CD4-positive, CD25-positive, alpha-beta regulatory T cell (primary cell): Measurements from ENCODE around the gene ARHGAP1. TPM values are rescaled to one million over a fixed set of nuclear protein-coding genes. Genes with fewer than 3 reads are reported as not detected.

Experiments
- ATAC-seq, 2 donors: fragments of 150-1000 bp; cut with Tn5 transposase; one replicate each; pipeline ENCODE4 v1.10.0; 2021; ENCODE audit warnings: low read depth in 2 of 2, moderate number of reproducible peaks in 2 of 2, moderate library complexity in 1 of 2
- DNase-seq, 3 donors: peaks; one replicate each; pipeline versions ENCODE4 v3.0.0 to v3.0.0-alpha.2; 2012 to 2022; ENCODE audit warnings: mixed read lengths in 1 of 3
- H3K27ac ChIP-seq: one replicate; pipeline ENCODE4 v1.7.0; 2013; ENCODE audit warnings: mild to moderate bottlenecking, low read length; ENCODE audit not compliant: insufficient read depth, poor library complexity, severe bottlenecking
- H3K27me3 ChIP-seq: one replicate; pipeline ENCODE4 v1.7.0; 2013; ENCODE audit warnings: low read length; ENCODE audit not compliant: control insufficient read depth, insufficient read depth
- H3K36me3 ChIP-seq: one replicate; pipeline ENCODE4 v1.7.0; 2013; ENCODE audit warnings: mild to moderate bottlenecking, low read length, moderate library complexity; ENCODE audit not compliant: control insufficient read depth, insufficient read depth
- H3K4me1 ChIP-seq: 2 replicates; pipeline ENCODE4 v1.7.0; 2013; ENCODE audit warnings: mild to moderate bottlenecking, low read length; ENCODE audit not compliant: insufficient read depth, control insufficient read depth, poor library complexity, severe bottlenecking
- H3K4me3 ChIP-seq: one replicate; pipeline ENCODE4 v1.7.0; 2013; ENCODE audit warnings: low read depth, mild to moderate bottlenecking, low read length, moderate library complexity
- H3K9me3 ChIP-seq, 2 experiments: 1 replicate in 1 of 2; 2 replicates in 1 of 2; pipeline ENCODE4 v1.7.0; 2013; ENCODE audit warnings: low read length in 2 of 2, mild to moderate bottlenecking in 1 of 2, moderate library complexity in 1 of 2; ENCODE audit not compliant: control insufficient read depth in 2 of 2
- H3K27ac Mint-ChIP-seq, 3 donors: one replicate each; pipeline ENCODE4 v1.8.0; 2020 to 2022; ENCODE audit warnings: mild to moderate bottlenecking in 3 of 3, mixed read lengths in 3 of 3, moderate library complexity in 2 of 3
- H3K27me3 Mint-ChIP-seq: one replicate; pipeline ENCODE4 v1.8.0; 2022; ENCODE audit warnings: mild to moderate bottlenecking, mixed read lengths
- H3K36me3 Mint-ChIP-seq: one replicate; pipeline ENCODE4 v1.8.0; 2020; ENCODE audit warnings: mixed read lengths
- H3K4me1 Mint-ChIP-seq, 4 donors: one replicate each; pipeline ENCODE4 v1.8.0; 2020 to 2022; ENCODE audit warnings: mixed read lengths in 4 of 4, mild to moderate bottlenecking in 1 of 4
- H3K4me3 Mint-ChIP-seq, 4 donors: one replicate each; pipeline ENCODE4 v1.8.0; 2020 to 2022; ENCODE audit warnings: mild to moderate bottlenecking in 4 of 4, mixed read lengths in 4 of 4, moderate library complexity in 3 of 4
- H3K9me3 Mint-ChIP-seq, 7 donors: one replicate each; pipeline ENCODE4 v1.8.0; 2020 to 2022; ENCODE audit warnings: mixed read lengths in 7 of 7, mild to moderate bottlenecking in 3 of 7, moderate library complexity in 2 of 7
- polyA plus RNA-seq, 4 donors: library from polyadenylated mRNA; unstranded; fragments of 300-500 nt; fragmentation: Illumina TruSeq; gene quantifications; one replicate each; pipeline ENCODE4 v1.2.3, GENCODE V29; 2021
- total RNA-seq: library from RNA; stranded (reverse); gene quantifications from one replicate; pipeline ENCODE4 v1.2.3, GENCODE V29; 2022

The ARHGAP1 gene
- total and polyA plus RNA-seq, 5 donors from 2014 or later: 46.6 to 72.5 (median 52.4) TPM

- no peak overlapping the region for H3K27ac Mint-ChIP-seq
Observed at GRCh38 chr11:46658259-46658658, 42.2 kb downstream of the ARHGAP1 start.

GRCh38 chr11:46657186-46657585 is 43.2 kb downstream of the ARHGAP1 start:
- peaks cover 38% of the 10 kb centered on the region for H3K36me3 Mint-ChIP-seq
- peak overlapping the region in 1 of 3 donors; percentile 34 for H3K27ac Mint-ChIP-seq

More at GRCh38 chr11:46658259-46658658, 42.2 kb downstream of the ARHGAP1 start:
- Histone ChIP-seq H3K27me3 (no peaks in the 10 kb centered on the region), H3K4me3 (no peak overlapping the region), H3K4me1 (no peaks in the 10 kb centered on the region), H3K9me3 (no peaks in the 10 kb centered on the region), H3K27ac (no peak overlapping the region), H3K36me3 (peaks cover 74% of the 10 kb centered on the region)
- Mint-ChIP-seq H3K36me3 (peaks cover 44% of the 10 kb centered on the region), H3K4me1 (peaks cover 0 to 2% (median 0%) of the 10 kb centered on the region in 4 donors), H3K27me3 (no peaks in the 10 kb centered on the region), H3K4me3 (no peak overlapping the region), H3K9me3 (no peaks in the 10 kb centered on the region)
- ATAC-seq: no peak
- no peak for DNase-seq

GRCh38 chr11:46655631-46656030 is 44.8 kb downstream of the ARHGAP1 start:
- H3K4me1 Mint-ChIP-seq: peaks cover 0 to 6% (median under 1%) of the 10 kb centered on the region in 4 donors
- H3K36me3 Mint-ChIP-seq: peaks cover 46% of the 10 kb centered on the region
- no peak overlapping the region for H3K4me3 Mint-ChIP-seq
- H3K27me3 Mint-ChIP-seq: no peaks in the 10 kb centered on the region
- no peak overlapping the region for H3K4me3 ChIP-seq
- H3K9me3 ChIP-seq: no peaks in the 10 kb centered on the region
- no peaks in the 10 kb centered on the region for H3K4me1 ChIP-seq
- DNase-seq (no peak), ATAC-seq (no peak)
- no peaks in the 10 kb centered on the region for H3K27me3 ChIP-seq
- no peak overlapping the region for H3K27ac ChIP-seq
- peaks cover 85% of the 10 kb centered on the region for H3K36me3 ChIP-seq
- H3K27ac Mint-ChIP-seq: peak overlapping the region in 1 of 3 donors; percentile 43
- no peaks in the 10 kb centered on the region for H3K9me3 Mint-ChIP-seq

More at GRCh38 chr11:46657186-46657585, 43.2 kb downstream of the ARHGAP1 start:
- Histone ChIP-seq H3K4me3 (no peak overlapping the region), H3K36me3 (peaks cover 76% of the 10 kb centered on the region), H3K27ac (no peak overlapping the region), H3K9me3 (no peaks in the 10 kb centered on the region), H3K27me3 (no peaks in the 10 kb centered on the region), H3K4me1 (no peaks in the 10 kb centered on the region)
- no peaks in the 10 kb centered on the region for H3K27me3 Mint-ChIP-seq
- H3K9me3 Mint-ChIP-seq: no peaks in the 10 kb centered on the region
- H3K4me1 Mint-ChIP-seq: peaks cover 0 to 2% (median 0%) of the 10 kb centered on the region in 4 donors
- DNase-seq (no peak), ATAC-seq (no peak)
- no peak overlapping the region for H3K4me3 Mint-ChIP-seq

- no peak overlapping the region for H3K4me3 Mint-ChIP-seq
- ATAC-seq (no peak), DNase-seq (no peak)
- no peaks in the 10 kb centered on the region for H3K9me3 Mint-ChIP-seq
- peaks cover 0 to 6% (median 3%) of the 10 kb centered on the region in 4 donors for H3K4me1 Mint-ChIP-seq
- peaks cover 32% of the 10 kb centered on the region for H3K36me3 Mint-ChIP-seq
- Histone ChIP-seq H3K36me3 (peaks cover 91% of the 10 kb centered on the region), H3K9me3 (no peaks in the 10 kb centered on the region), H3K27me3 (no peaks in the 10 kb centered on the region), H3K4me1 (no peaks in the 10 kb centered on the region), H3K4me3 (no peak overlapping the region), H3K27ac (no peak overlapping the region)
- H3K27me3 Mint-ChIP-seq: no peaks in the 10 kb centered on the region
- peak overlapping the region in 1 of 3 donors; percentile 46 for H3K27ac Mint-ChIP-seq
Observed at GRCh38 chr11:46649180-46649738, 51.2 kb downstream of the ARHGAP1 start.

DNA sequence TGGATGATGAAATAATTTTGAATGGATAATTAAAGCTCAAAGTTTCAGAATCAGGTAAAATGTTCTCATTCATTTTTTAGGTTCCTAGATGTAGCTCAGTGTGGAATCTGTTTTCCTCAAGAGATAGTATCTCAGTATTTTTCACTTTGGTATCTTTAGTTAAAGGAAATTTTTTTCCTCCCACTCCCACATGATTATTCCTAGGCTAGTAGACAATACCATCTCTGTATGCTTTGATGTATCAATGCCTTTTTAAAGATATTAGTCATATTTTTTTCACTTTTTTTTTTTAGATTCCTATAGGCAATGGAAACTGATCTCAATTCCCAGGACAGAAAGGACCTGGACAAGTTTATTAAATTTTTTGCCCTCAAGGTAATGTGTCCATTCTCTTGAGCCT is 56.4 kb downstream of the ARHGAP1 start:
- H3K36me3 Mint-ChIP-seq: peaks cover 34% of the 10 kb centered on the region
- H3K4me3 ChIP-seq: no peak overlapping the region
- ATAC-seq (no peak), DNase-seq (no peak)
- H3K9me3 ChIP-seq: no peaks in the 10 kb centered on the region
- no peaks in the 10 kb centered on the region for H3K27me3 Mint-ChIP-seq
- H3K9me3 Mint-ChIP-seq: peaks cover 0 to 2% (median 0%) of the 10 kb centered on the region in 7 donors
- H3K27me3 ChIP-seq: no peaks in the 10 kb centered on the region
- H3K27ac ChIP-seq: no peak overlapping the region
- peaks cover 67% of the 10 kb centered on the region for H3K36me3 ChIP-seq
- H3K27ac Mint-ChIP-seq: no peak overlapping the region
- H3K4me1 Mint-ChIP-seq: peaks cover 11 to 26% (median 15%) of the 10 kb centered on the region in 4 donors
- no peaks in the 10 kb centered on the region for H3K4me1 ChIP-seq
- no peak overlapping the region for H3K4me3 Mint-ChIP-seq

- Mint-ChIP-seq H3K4me1 (peaks cover 11 to 30% (median 17%) of the 10 kb centered on the region in 4 donors), H3K4me3 (no peak overlapping the region), H3K27me3 (no peaks in the 10 kb centered on the region), H3K36me3 (peaks cover 34% of the 10 kb centered on the region), H3K27ac (no peak overlapping the region), H3K9me3 (peaks cover 0 to 2% (median 0%) of the 10 kb centered on the region in 7 donors)
- no peak for DNase-seq
- no peak overlapping the region for H3K27ac ChIP-seq
- no peaks in the 10 kb centered on the region for H3K4me1 ChIP-seq
- no peak for ATAC-seq
- H3K4me3 ChIP-seq: no peak overlapping the region
- H3K36me3 ChIP-seq: peaks cover 66% of the 10 kb centered on the region
- no peaks in the 10 kb centered on the region for H3K27me3 ChIP-seq
- no peaks in the 10 kb centered on the region for H3K9me3 ChIP-seq
Observed at GRCh38 chr11:46643531-46643930, 56.9 kb downstream of the ARHGAP1 start.

- Mint-ChIP-seq H3K4me3 (no peak overlapping the region), H3K27ac (peak overlapping the region in 2 of 3 donors; percentile 20 to 54), H3K36me3 (peaks cover 37% of the 10 kb centered on the region), H3K27me3 (no peaks in the 10 kb centered on the region), H3K9me3 (peaks cover 0 to 3% (median 0%) of the 10 kb centered on the region in 7 donors), H3K4me1 (peaks cover 11 to 34% (median 19%) of the 10 kb centered on the region in 4 donors)
- H3K36me3 ChIP-seq: peaks cover 66% of the 10 kb centered on the region
- no peaks in the 10 kb centered on the region for H3K9me3 ChIP-seq
- H3K4me1 ChIP-seq: no peaks in the 10 kb centered on the region
- ATAC-seq (no peak), DNase-seq (no peak)
- H3K27ac ChIP-seq: no peak overlapping the region
- no peak overlapping the region for H3K4me3 ChIP-seq
- H3K27me3 ChIP-seq: no peaks in the 10 kb centered on the region
Observed at GRCh38 chr11:46642627-46643335, 57.6 kb downstream of the ARHGAP1 start.
